Measurements from ENCODE around the gene TEX9. TPM values are rescaled to one million over a fixed set of nuclear protein-coding genes. Genes with fewer than 3 reads are reported as not detected.
"Not testable (repeated sequence)": the region's sequence is repeated elsewhere in the genome, so short reads cannot be mapped to it uniquely, and the experiment has no call there.

Gene TEX9
- polyA plus RNA-seq, 1 experiment: 2.0 TPM

- Histone ChIP-seq H3K27ac (ENCODE audit: low read depth, low read length) (no peak overlapping the region), H3K27me3 (ENCODE audit: control insufficient read depth, insufficient read depth, low read length) (no peaks in the 10 kb centered on the region), H3K4me3 (ENCODE audit: low read depth, low read length) (no peak overlapping the region), H3K9me3 (ENCODE audit: control insufficient read depth, insufficient read depth, low read length) (no peaks in the 10 kb centered on the region)
- DNase-seq (ENCODE audit: low read depth, low spot score): no peak
- ChIA-PET POLR2A (no interaction called here), CTCF (no interaction called here)
- TF ChIP-seq CTCF (IDR thresholded peaks at IDR 0.05; ENCODE audit: low read depth, low read length): no peak
These were observed 25.6 kb downstream of the TEX9 start for GRCh38 chr15:56390739-56391267.

GRCh38 chr15:56393277-56393676 lies 28.1 kb downstream of the TEX9 start:
- no peak for DNase-seq (ENCODE audit: low read depth, low spot score)
- no peaks in the 10 kb centered on the region for H3K9me3 ChIP-seq (ENCODE audit: control insufficient read depth, insufficient read depth, low read length)
- TF ChIP-seq CTCF (IDR thresholded peaks at IDR 0.05; ENCODE audit: low read depth, low read length): no peak
- CTCF ChIA-PET: no interaction called here
- H3K4me3 ChIP-seq (ENCODE audit: low read depth, low read length): no peak overlapping the region
- POLR2A ChIA-PET: no interaction called here
- no peak overlapping the region for H3K27ac ChIP-seq (ENCODE audit: low read depth, low read length)
- H3K27me3 ChIP-seq (ENCODE audit: control insufficient read depth, insufficient read depth, low read length): no peaks in the 10 kb centered on the region

- no peak for DNase-seq (ENCODE audit: low read depth, low spot score)
- POLR2A ChIA-PET: no interaction called here
- no peak overlapping the region for H3K27ac ChIP-seq (ENCODE audit: low read depth, low read length)
- CTCF ChIA-PET: no interaction called here
- H3K9me3 ChIP-seq (ENCODE audit: control insufficient read depth, insufficient read depth, low read length): no peaks in the 10 kb centered on the region
- TF ChIP-seq CTCF (IDR thresholded peaks at IDR 0.05; ENCODE audit: low read depth, low read length): no peak
- H3K27me3 ChIP-seq (ENCODE audit: control insufficient read depth, insufficient read depth, low read length): no peaks in the 10 kb centered on the region
- no peak overlapping the region for H3K4me3 ChIP-seq (ENCODE audit: low read depth, low read length)
These were observed 29.7 kb downstream of the TEX9 start for GRCh38 chr15:56394909-56395308.

- H3K4me3 ChIP-seq (ENCODE audit: low read depth, low read length); DNase-seq (ENCODE audit: low read depth, low spot score); H3K27ac ChIP-seq (ENCODE audit: low read depth, low read length); POLR2A ChIA-PET; CTCF ChIA-PET; H3K9me3 ChIP-seq (ENCODE audit: control insufficient read depth, insufficient read depth, low read length); H3K27me3 ChIP-seq (ENCODE audit: control insufficient read depth, insufficient read depth, low read length): not testable (repeated sequence)
These were observed 32.1 kb downstream of the TEX9 start for GRCh38 chr15:56397325-56397724.

- H3K9me3 ChIP-seq (ENCODE audit: control insufficient read depth, insufficient read depth, low read length); CTCF ChIA-PET; H3K27me3 ChIP-seq (ENCODE audit: control insufficient read depth, insufficient read depth, low read length); POLR2A ChIA-PET; H3K27ac ChIP-seq (ENCODE audit: low read depth, low read length); DNase-seq (ENCODE audit: low read depth, low spot score); H3K4me3 ChIP-seq (ENCODE audit: low read depth, low read length): not testable (repeated sequence)
These were observed 34.0 kb downstream of the TEX9 start for GRCh38 chr15:56399209-56399608.

GRCh38 chr15:56410721-56411120 lies 45.5 kb downstream of the TEX9 start:
- H3K4me3 ChIP-seq (ENCODE audit: low read depth, low read length): no peak overlapping the region
- ChIA-PET CTCF (interaction anchor here (1.2 to 1.6 kb wide), 2 partner anchors 18 to 162 kb away, joined by 3 to 4 read pairs; no protein-coding TSS in a partner anchor), POLR2A (no interaction called here)
- no peak for DNase-seq (ENCODE audit: low read depth, low spot score)
- no peak for TF ChIP-seq CTCF (IDR thresholded peaks at IDR 0.05; ENCODE audit: low read depth, low read length)
- H3K27me3 ChIP-seq (ENCODE audit: control insufficient read depth, insufficient read depth, low read length): no peaks in the 10 kb centered on the region
- no peaks in the 10 kb centered on the region for H3K9me3 ChIP-seq (ENCODE audit: control insufficient read depth, insufficient read depth, low read length)
- H3K27ac ChIP-seq (ENCODE audit: low read depth, low read length): no peak overlapping the region
